HG02852 (cell line): Measurements from ENCODE around the gene SNX9.
"Not testable (repeated sequence)": the region's sequence is repeated elsewhere in the genome, so short reads cannot be mapped to it uniquely, and the experiment has no call there.

Experiments used
- ATAC-seq: cut with Tn5 transposase; IDR thresholded peaks from one replicate; pipeline ENCODE4 v1.9.1; 2021; ENCODE audit warnings: mild to moderate bottlenecking, moderate library complexity; ENCODE audit not compliant: unreplicated experiment

The SNX9 gene

GRCh38 chr6:157944983-157945931 is 122.2 kb downstream of the SNX9 start:
- ATAC-seq, result no peak

GRCh38 chr6:157946053-157946617 is 123.1 kb downstream of the SNX9 start:
- no peak for ATAC-seq

GRCh38 chr6:157946865-157947532 is 124.0 kb downstream of the SNX9 start:
- no peak for ATAC-seq

GRCh38 chr6:157950899-157951298 is 127.9 kb downstream of the SNX9 start:
- ATAC-seq, result not testable (repeated sequence)

- ATAC-seq, result no peak
Measured at GRCh38 chr6:157951828-157952227, 128.8 kb downstream of the SNX9 start.

- ATAC-seq, result no peak
Measured at GRCh38 chr6:157952861-157953351, 129.9 kb downstream of the SNX9 start.

GRCh38 chr6:157953580-157954091 is 130.6 kb downstream of the SNX9 start:
- no peak for ATAC-seq

GRCh38 chr6:157954150-157955117 is 131.4 kb downstream of the SNX9 start:
- ATAC-seq, result no peak

- ATAC-seq, result no peak
Measured at GRCh38 chr6:157955675-157956074, 132.6 kb downstream of the SNX9 start.

- ATAC-seq, result no peak
Measured at GRCh38 chr6:157956171-157956730, 133.2 kb downstream of the SNX9 start.

- ATAC-seq, result no peak
Measured at GRCh38 chr6:157959451-157960227, 136.6 kb downstream of the SNX9 start.

- no peak for ATAC-seq
Measured at GRCh38 chr6:157961153-157961831, 138.2 kb downstream of the SNX9 start.

GRCh38 chr6:157961832-157962575 is 139.0 kb downstream of the SNX9 start:
- ATAC-seq, result no peak

- ATAC-seq, result no peak
Measured at GRCh38 chr6:157962601-157963302, 139.7 kb downstream of the SNX9 start.

GRCh38 chr6:157964100-157964499 is 141.1 kb downstream of the SNX9 start:
- no peak for ATAC-seq

- ATAC-seq, result no peak
Measured at GRCh38 chr6:157965387-157965786, 142.3 kb downstream of the SNX9 start.

- ATAC-seq, result no peak
Measured at GRCh38 chr6:157966589-157966977, 143.5 kb downstream of the SNX9 start.
